Esophagus squamous epithelium (tissue), 4 donors: ENCODE data around the gene ATP8A2.

ENCODE experiments used
- CTCF ChIP-seq, 6 experiments: fragments of 450-650 bp in 4 of 6; fragments of 200-600 bp in 2 of 6; sonication (generic) in 2 of 6; IDR thresholded peaks; one replicate each; pipeline ENCODE4 v1.5.1; 2016 to 2019; ENCODE audit warnings: antibody characterized with exemption in 6 of 6, mild to moderate bottlenecking in 4 of 6, moderate library complexity in 4 of 6
- POLR2A ChIP-seq, 4 donors: fragments of 450-650 bp; IDR thresholded peaks; one replicate each; pipeline ENCODE4 v1.6.1; 2017; ENCODE audit warnings: antibody characterized with exemption in 4 of 4, mild to moderate bottlenecking in 4 of 4, moderate library complexity in 3 of 4

- TF ChIP-seq CTCF (IDR thresholded peaks at IDR 0.05) (no peak), POLR2A (IDR thresholded peaks at IDR 0.05) (no peak)
Measured at GRCh38 chr13:25771202-25771601, 399.4 kb downstream of the ATP8A2 start.
